Tibial artery (tissue), 4 donors: ENCODE data around the gene S100A1.
"Not testable (repeated sequence)": the region's sequence is repeated elsewhere in the genome, so short reads cannot be mapped to it uniquely, and the experiment has no call there.

Source experiments
- DNase-seq, 2 donors: peaks; one replicate each; pipeline ENCODE4 v3.0.0-alpha.2; 2019
- H3K27ac ChIP-seq, 2 donors: fragments of 200-600 bp; sonication (generic) in 1 of 2; 1 replicate in 1 of 2; 2 replicates in 1 of 2; pipeline ENCODE4 v1.5.1; 2018 to 2019; ENCODE audit warnings: mild to moderate bottlenecking in 1 of 2
- H3K27me3 ChIP-seq, 2 donors: fragments of 200-600 bp; sonication (generic) in 1 of 2; one replicate each; pipeline versions ENCODE4 v1.5.1 to v1.6.0; 2016 to 2019
- H3K36me3 ChIP-seq, 3 donors: fragments of 200-600 bp; sonication (generic) in 2 of 3; one replicate each; pipeline ENCODE4 v1.5.1; 2016 to 2019; ENCODE audit warnings: mild to moderate bottlenecking in 2 of 3
- H3K4me1 ChIP-seq, 4 donors: fragments of 200-600 bp; sonication (generic) in 2 of 4; 1 replicate in 3 of 4; 2 replicates in 1 of 4; pipeline ENCODE4 v1.5.1; 2016 to 2019
- H3K4me3 ChIP-seq, 2 donors: fragments of 200-600 bp; sonication (generic) in 1 of 2; 1 replicate in 1 of 2; 2 replicates in 1 of 2; pipeline ENCODE4 v1.5.1; 2018 to 2019; ENCODE audit warnings: mild to moderate bottlenecking in 2 of 2
- H3K9me3 ChIP-seq, 3 donors: fragments of 200-600 bp; sonication (generic) in 1 of 3; one replicate each; pipeline ENCODE4 v1.5.1; 2016 to 2019
- CTCF ChIP-seq, 2 experiments: fragments of 200-600 bp in 1 of 2; fragments of 450-650 bp in 1 of 2; IDR thresholded peaks; one replicate each; pipeline ENCODE4 v1.5.1; 2017 to 2019; ENCODE audit warnings: antibody characterized with exemption in 2 of 2, mild to moderate bottlenecking in 1 of 2, moderate library complexity in 1 of 2
- intact Hi-C: fragments of 100-400 bp; cut with DNase I; formaldehyde crosslinking; loops from one replicate; pipeline ENCODE4 v1.15.0; 2023; ENCODE audit warnings: low total_unique reads

Gene S100A1

GRCh38 chr1:153663211-153663610, 35.0 kb downstream of the S100A1 start:
- peaks cover 74 to 85% (median 77%) of the 10 kb centered on the region in 3 donors for H3K36me3 ChIP-seq
- no peak for DNase-seq
- intact Hi-C loops, result no loop called here

GRCh38 chr1:153667439-153667838, 39.2 kb downstream of the S100A1 start:
- Histone ChIP-seq H3K9me3 (no peaks in the 10 kb centered on the region), H3K4me3 (no peak overlapping the region), H3K36me3 (peaks cover 62 to 70% (median 67%) of the 10 kb centered on the region in 3 donors), H3K27ac (no peak overlapping the region), H3K4me1 (peaks cover 0 to 23% (median 17%) of the 10 kb centered on the region in 4 donors), H3K27me3 (no peaks in the 10 kb centered on the region)
- peak in 1 of 2 donors; percentile 20 for DNase-seq
- no peak for TF ChIP-seq CTCF (IDR thresholded peaks at IDR 0.05)
- intact Hi-C loops, result no loop called here

More at GRCh38 chr1:153663211-153663610, 35.0 kb downstream of the S100A1 start:
- no peak for TF ChIP-seq CTCF (IDR thresholded peaks at IDR 0.05)
- Histone ChIP-seq H3K9me3 (no peaks in the 10 kb centered on the region), H3K27ac (no peak overlapping the region), H3K27me3 (no peaks in the 10 kb centered on the region), H3K4me3 (no peak overlapping the region), H3K4me1 (peaks cover 4 to 11% (median 10%) of the 10 kb centered on the region in 4 donors)

GRCh38 chr1:153668672-153669071, 40.4 kb downstream of the S100A1 start:
- H3K27ac ChIP-seq, H3K9me3 ChIP-seq, H3K4me3 ChIP-seq, intact Hi-C loops, H3K27me3 ChIP-seq, DNase-seq: not testable (repeated sequence)
- peaks cover 50 to 58% (median 55%) of the 10 kb centered on the region in 3 donors for H3K36me3 ChIP-seq
- H3K4me1 ChIP-seq, result peaks cover 0 to 23% (median 17%) of the 10 kb centered on the region in 4 donors

- Histone ChIP-seq H3K9me3 (no peaks in the 10 kb centered on the region), H3K27ac (peak overlapping the region in 1 of 2 donors; percentile 83), H3K36me3 (peaks cover 40 to 49% (median 45%) of the 10 kb centered on the region in 3 donors), H3K27me3 (no peaks in the 10 kb centered on the region), H3K4me3 (peak overlapping the region in 1 of 2 donors; percentile 78), H3K4me1 (peaks cover 0 to 23% (median 17%) of the 10 kb centered on the region in 4 donors)
- TF ChIP-seq CTCF (IDR thresholded peaks at IDR 0.05), result no peak
- intact Hi-C loops, result loop anchor here (5.0 to 10.0 kb wide), 3 partner anchors 102 to 315 kb away; partner anchors contain the start of genes DENND4B, RAB13 and S100A2
- no peak for DNase-seq
Observed at GRCh38 chr1:153669606-153670005, 41.4 kb downstream of the S100A1 start.

GRCh38 chr1:153670257-153670858, 42.1 kb downstream of the S100A1 start:
- intact Hi-C loops, result loop anchor here (5.0 to 10.0 kb wide), 3 partner anchors 103 to 314 kb away; partner anchors contain the start of genes DENND4B, RAB13 and S100A2
- no peaks in the 10 kb centered on the region for H3K9me3 ChIP-seq
- peak in 1 of 2 donors; percentile 75 for DNase-seq
- H3K27ac ChIP-seq, result peak overlapping the region; percentile 82 to 83
- H3K36me3 ChIP-seq, result peaks cover 33 to 41% (median 38%) of the 10 kb centered on the region in 3 donors
- no peaks in the 10 kb centered on the region for H3K27me3 ChIP-seq
- H3K4me3 ChIP-seq, result peak overlapping the region; percentile 73 to 78
- peaks cover 0 to 23% (median 17%) of the 10 kb centered on the region in 4 donors for H3K4me1 ChIP-seq
- no peak for TF ChIP-seq CTCF (IDR thresholded peaks at IDR 0.05)
